T-cell (primary cell): Measurements from ENCODE around the gene GPC5. TPM values are rescaled to one million over a fixed set of nuclear protein-coding genes. Genes with fewer than 3 reads are reported as not detected.

Source experiments
- ATAC-seq, 4 experiments: fragments of 200-7000 bp in 3 of 4; fragments of 150-1000 bp in 1 of 4; cut with Tn5 transposase; replicated peaks in 1 of 4; 1 replicate in 3 of 4; 2 replicates in 1 of 4; pipeline ENCODE4 v1.10.0; 2021; ENCODE audit warnings: moderate library complexity in 3 of 4, mild to moderate bottlenecking in 2 of 4, moderate number of reproducible peaks in 1 of 4
- CTCF ChIA-PET, 2 donors: fragments of 300-600 bp; sonication (Branson Sonifier 250); formaldehyde crosslinking; loops; one replicate each; lab custom pipeline; 2022; ENCODE audit warnings: antibody characterized with exemption in 2 of 2; lab: Charles Lee
- POLR2A ChIA-PET, 2 donors: fragments of 300-600 bp; sonication (Branson Sonifier 250); formaldehyde crosslinking; loops; one replicate each; lab custom pipeline; 2022; ENCODE audit warnings: antibody characterized with exemption in 2 of 2; lab: Charles Lee
- DNase-seq, 35 experiments: peaks; one replicate each; pipeline versions ENCODE4 v3.0.0 to v3.0.0-alpha.2; 2013 to 2023
- H3K27ac ChIP-seq: one replicate; pipeline ENCODE4 v1.5.1; 2013; ENCODE audit warnings: low read length
- H3K27me3 ChIP-seq, 2 experiments: replicated peaks in 1 of 2; 1 replicate in 1 of 2; 2 replicates in 1 of 2; pipeline versions ENCODE4 v1.6.1 to v1.7.0; 2013; ENCODE audit warnings: low read length in 1 of 2, mixed read lengths in 1 of 2; ENCODE audit not compliant: control insufficient read depth in 2 of 2, insufficient read depth in 2 of 2; ENCODE audit errors: extremely low read depth in 1 of 2
- H3K36me3 ChIP-seq, 2 donors: 1 replicate in 1 of 2; 2 replicates in 1 of 2; pipeline versions ENCODE4 v1.6.1 to v1.7.0; 2013; ENCODE audit warnings: low read length in 1 of 2; ENCODE audit not compliant: control insufficient read depth in 2 of 2, insufficient read depth in 1 of 2; ENCODE audit errors: extremely low read depth in 1 of 2
- H3K4me1 ChIP-seq, 2 experiments: 1 replicate in 1 of 2; 2 replicates in 1 of 2; pipeline versions ENCODE4 v1.6.1 to v1.7.0; 2013; ENCODE audit warnings: low read length in 2 of 2, mixed read lengths in 1 of 2; ENCODE audit not compliant: insufficient read depth in 2 of 2, control insufficient read depth in 1 of 2; ENCODE audit errors: extremely low read depth in 1 of 2
- H3K4me3 ChIP-seq, 2 donors: 1 replicate in 1 of 2; 2 replicates in 1 of 2; pipeline versions ENCODE4 v1.5.1 to v1.7.0; 2013; ENCODE audit warnings: mild to moderate bottlenecking in 2 of 2, low read length in 1 of 2, moderate library complexity in 1 of 2; ENCODE audit not compliant: control insufficient read depth in 1 of 2; ENCODE audit errors: extremely low read depth in 1 of 2
- H3K9me3 ChIP-seq: 2 replicates; pipeline ENCODE4 v1.7.0; 2013
- H3K27ac Mint-ChIP-seq, 2 donors: one replicate each; pipeline ENCODE4 v1.8.0; 2020 to 2021; ENCODE audit warnings: mild to moderate bottlenecking in 2 of 2, mixed read lengths in 2 of 2
- H3K27me3 Mint-ChIP-seq, 2 donors: one replicate each; pipeline ENCODE4 v1.8.0; 2021 to 2022; ENCODE audit warnings: mixed read lengths in 2 of 2
- H3K36me3 Mint-ChIP-seq: one replicate; pipeline ENCODE4 v1.8.0; 2021; ENCODE audit warnings: mixed read lengths
- H3K4me1 Mint-ChIP-seq, 3 donors: one replicate each; pipeline ENCODE4 v1.8.0; 2020 to 2022; ENCODE audit warnings: mixed read lengths in 3 of 3, mild to moderate bottlenecking in 1 of 3
- H3K4me3 Mint-ChIP-seq, 3 donors: one replicate each; pipeline ENCODE4 v1.8.0; 2020 to 2022; ENCODE audit warnings: mild to moderate bottlenecking in 3 of 3, mixed read lengths in 3 of 3, moderate library complexity in 3 of 3
- H3K9me3 Mint-ChIP-seq, 3 donors: one replicate each; pipeline ENCODE4 v1.8.0; 2020 to 2022; ENCODE audit warnings: mixed read lengths in 3 of 3
- WGBS: methylation state at CpG from one replicate; pipeline ENCODE4 v1.1.5; 2013; ENCODE audit warnings: missing lambda C conversion rate; ENCODE audit not compliant: insufficient coverage; 5-methylcytosine and 5-hydroxymethylcytosine counted together
- total RNA-seq, 35 experiments: library from RNA in 6 of 35; stranded (reverse) in 6 of 35; fragments of 120-200 nt in 1 of 35; gene quantifications; one replicate each; pipeline versions ENCODE4 v1.2.1 to v1.2.4 and lab custom pipeline; 2013 to 2026

GPC5 gene
- total RNA-seq, 5 donors from 2014 or later (not counting 1 experiment from before 2014, with no cell fraction given): 0.12 to 0.39 (median 0.26) TPM

DNA sequence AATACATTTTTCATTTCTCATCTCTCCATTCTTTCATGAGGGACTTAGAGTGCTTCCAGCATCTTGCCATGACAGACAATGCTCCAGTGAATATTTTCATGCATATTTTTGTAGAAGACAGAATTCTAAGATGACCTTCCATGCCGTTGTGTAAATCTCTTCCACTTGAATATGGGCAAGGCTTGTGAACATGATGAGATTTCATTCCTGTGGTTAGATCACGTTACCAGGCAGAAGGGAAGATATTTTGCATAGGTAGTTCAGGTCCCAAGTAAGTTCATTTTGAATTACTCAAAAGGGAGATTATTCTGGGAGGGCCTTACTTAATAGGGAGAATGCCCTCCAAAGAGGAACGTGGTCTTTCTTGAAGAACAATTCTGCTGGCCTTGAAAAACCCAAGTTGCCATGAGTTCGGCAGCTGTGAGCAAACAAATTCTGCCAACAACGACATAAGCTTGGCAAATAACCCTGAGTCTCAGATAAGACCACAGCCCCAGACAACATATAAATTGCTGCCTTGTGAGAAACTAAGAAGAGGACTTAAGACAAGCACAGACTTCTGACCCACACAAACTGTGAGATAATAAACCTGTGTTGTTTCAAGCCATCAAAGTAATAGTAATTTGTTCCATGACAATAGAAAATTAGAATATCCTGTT is 1427.6 kb downstream of the GPC5 start:
- no peaks in the 10 kb centered on the region for H3K36me3 Mint-ChIP-seq
- Histone ChIP-seq H3K36me3 (no peaks in the 10 kb centered on the region), H3K9me3 (no peaks in the 10 kb centered on the region), H3K4me1 (no peaks in the 10 kb centered on the region), H3K4me3 (no peak overlapping the region), H3K27me3 (no peaks in the 10 kb centered on the region), H3K27ac (no peak overlapping the region)
- no peaks in the 10 kb centered on the region for H3K27me3 Mint-ChIP-seq
- no peak overlapping the region for H3K4me3 Mint-ChIP-seq
- H3K27ac Mint-ChIP-seq: no peak overlapping the region
- DNase-seq (no peak), ATAC-seq (no peak)
- POLR2A ChIA-PET: no interaction called here
- CTCF ChIA-PET: no interaction called here
- H3K4me1 Mint-ChIP-seq: no peaks in the 10 kb centered on the region
- H3K9me3 Mint-ChIP-seq: peaks cover 0 to 6% (median 5%) of the 10 kb centered on the region in 3 donors
- 74% methylated on average over 4 of the region's 5 CpGs for WGBS

GRCh38 chr13:92827503-92827902 is 1429.1 kb downstream of the GPC5 start:
- ChIA-PET POLR2A (no interaction called here), CTCF (no interaction called here)
- WGBS: 58% methylated on average over 3 of the region's 4 CpGs
- ATAC-seq (no peak), DNase-seq (no peak)
- Histone ChIP-seq H3K27me3 (no peaks in the 10 kb centered on the region), H3K27ac (no peak overlapping the region), H3K4me3 (no peak overlapping the region), H3K9me3 (no peaks in the 10 kb centered on the region), H3K4me1 (no peaks in the 10 kb centered on the region), H3K36me3 (no peaks in the 10 kb centered on the region)
- Mint-ChIP-seq H3K27me3 (no peaks in the 10 kb centered on the region), H3K4me1 (no peaks in the 10 kb centered on the region), H3K36me3 (no peaks in the 10 kb centered on the region), H3K27ac (no peak overlapping the region), H3K4me3 (no peak overlapping the region), H3K9me3 (peaks cover 0 to 9% (median 6%) of the 10 kb centered on the region in 3 donors)

GRCh38 chr13:92829930-92830329 is 1431.5 kb downstream of the GPC5 start:
- ChIA-PET POLR2A (no interaction called here), CTCF (no interaction called here)
- H3K4me3 ChIP-seq: no peak overlapping the region
- H3K27me3 Mint-ChIP-seq: no peaks in the 10 kb centered on the region
- no peaks in the 10 kb centered on the region for H3K4me1 Mint-ChIP-seq
- H3K4me3 Mint-ChIP-seq: no peak overlapping the region
- no CpG with 5 or more reads among the region's 3 CpGs for WGBS
- ATAC-seq (no peak), DNase-seq (no peak)
- no peak overlapping the region for H3K27ac ChIP-seq
- no peaks in the 10 kb centered on the region for H3K27me3 ChIP-seq
- no peaks in the 10 kb centered on the region for H3K4me1 ChIP-seq
- H3K9me3 Mint-ChIP-seq: peaks cover 0 to 6% (median 3%) of the 10 kb centered on the region in 3 donors
- no peak overlapping the region for H3K27ac Mint-ChIP-seq
- no peaks in the 10 kb centered on the region for H3K36me3 ChIP-seq
- no peaks in the 10 kb centered on the region for H3K9me3 ChIP-seq
- H3K36me3 Mint-ChIP-seq: no peaks in the 10 kb centered on the region

DNA sequence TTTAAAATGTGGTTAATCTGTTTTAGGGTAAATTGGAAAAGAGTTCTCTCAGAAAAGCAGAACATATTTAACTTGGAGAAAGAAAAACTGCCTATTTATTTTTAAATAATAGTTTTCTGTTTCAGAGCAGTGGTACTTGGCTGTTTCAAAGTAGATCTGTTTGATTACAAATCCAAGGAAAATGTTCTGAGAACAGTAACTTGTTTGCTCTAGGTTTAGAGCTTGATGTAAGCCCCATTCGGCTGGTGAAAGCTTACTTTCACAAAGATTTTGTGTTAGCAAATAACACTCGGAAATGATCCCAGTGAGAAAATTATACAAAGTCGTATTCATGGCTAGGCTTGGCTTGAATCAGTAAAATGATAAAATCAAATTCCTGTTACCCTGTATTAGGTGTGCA is 1432.4 kb downstream of the GPC5 start:
- H3K27ac ChIP-seq: no peak overlapping the region
- no peak overlapping the region for H3K27ac Mint-ChIP-seq
- H3K27me3 Mint-ChIP-seq: no peaks in the 10 kb centered on the region
- H3K9me3 Mint-ChIP-seq: peaks cover 0 to 6% (median 3%) of the 10 kb centered on the region in 3 donors
- WGBS: 100% methylated on average over 1 of the region's 3 CpGs
- ChIA-PET CTCF (no interaction called here), POLR2A (no interaction called here)
- H3K36me3 Mint-ChIP-seq: no peaks in the 10 kb centered on the region
- DNase-seq (no peak), ATAC-seq (no peak)
- H3K4me3 ChIP-seq: no peak overlapping the region
- no peaks in the 10 kb centered on the region for H3K27me3 ChIP-seq
- H3K9me3 ChIP-seq: no peaks in the 10 kb centered on the region
- H3K4me1 ChIP-seq: no peaks in the 10 kb centered on the region
- no peak overlapping the region for H3K4me3 Mint-ChIP-seq
- no peaks in the 10 kb centered on the region for H3K36me3 ChIP-seq
- no peaks in the 10 kb centered on the region for H3K4me1 Mint-ChIP-seq

DNA sequence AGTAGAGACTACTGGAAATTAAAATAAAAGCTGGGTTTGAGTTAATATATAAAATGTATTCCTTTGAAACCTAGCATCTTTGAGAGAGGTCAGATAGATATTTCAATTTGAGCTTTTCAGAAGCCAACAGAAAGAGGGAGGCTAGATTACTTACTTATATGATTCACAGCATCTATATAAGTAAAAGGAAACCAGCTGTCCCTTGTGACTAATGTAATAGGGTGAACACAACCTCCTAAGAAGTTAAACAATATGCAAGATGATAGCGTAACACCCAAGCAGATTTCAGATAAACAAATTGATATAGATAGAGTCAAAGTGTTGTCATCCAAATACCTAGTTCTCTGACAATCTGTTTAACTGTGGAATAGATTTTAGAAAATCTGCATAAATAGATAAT is 1434.7 kb downstream of the GPC5 start:
- DNase-seq: no peak
- Mint-ChIP-seq H3K27me3 (no peaks in the 10 kb centered on the region), H3K9me3 (peaks cover 3 to 6% (median 5%) of the 10 kb centered on the region in 3 donors), H3K4me1 (no peaks in the 10 kb centered on the region), H3K4me3 (no peak overlapping the region), H3K36me3 (no peaks in the 10 kb centered on the region), H3K27ac (no peak overlapping the region)
- WGBS: no CpG with 5 or more reads among the region's 1 CpG
- no peaks in the 10 kb centered on the region for H3K4me1 ChIP-seq
- ChIA-PET CTCF (no interaction called here), POLR2A (no interaction called here)
- H3K36me3 ChIP-seq: no peaks in the 10 kb centered on the region
- H3K27me3 ChIP-seq: no peaks in the 10 kb centered on the region
- H3K4me3 ChIP-seq: no peak overlapping the region
- no peak overlapping the region for H3K27ac ChIP-seq
- H3K9me3 ChIP-seq: no peaks in the 10 kb centered on the region
- ATAC-seq: no peak

GRCh38 chr13:92836171-92836570 is 1437.8 kb downstream of the GPC5 start:
- Mint-ChIP-seq H3K4me1 (no peaks in the 10 kb centered on the region), H3K27me3 (no peaks in the 10 kb centered on the region), H3K4me3 (no peak overlapping the region), H3K36me3 (no peaks in the 10 kb centered on the region), H3K27ac (no peak overlapping the region), H3K9me3 (peaks cover 3 to 10% (median 5%) of the 10 kb centered on the region in 3 donors)
- ATAC-seq (no peak), DNase-seq (no peak)
- H3K9me3 ChIP-seq: no peaks in the 10 kb centered on the region
- ChIA-PET CTCF (interaction anchor here in 1 of 2 donors (0.7 kb wide), 1 partner anchor 1679 kb away, joined by 3 read pairs; no protein-coding TSS in a partner anchor), POLR2A (no interaction called here)
- H3K36me3 ChIP-seq: no peaks in the 10 kb centered on the region
- no peaks in the 10 kb centered on the region for H3K27me3 ChIP-seq
- no peak overlapping the region for H3K4me3 ChIP-seq
- H3K4me1 ChIP-seq: no peaks in the 10 kb centered on the region
- no peak overlapping the region for H3K27ac ChIP-seq
